Transverse colon (tissue), 4 donors: Measurements from ENCODE around the gene CERS5. TPM values are rescaled to one million over a fixed set of nuclear protein-coding genes. Genes with fewer than 3 reads are reported as not detected.
A peak's percentile ranks its signal among the peaks of the same experiment; 100 is the strongest.

Source experiments
- DNase-seq: peaks from one replicate; pipeline ENCODE4 v3.0.0-alpha.2; 2019
- H3K27ac ChIP-seq, 4 donors: fragments of 200-600 bp; sonication (generic); 2 replicates each; pipeline ENCODE4 v1.5.1; 2016 to 2018; ENCODE audit warnings: inconsistent platforms in 4 of 4
- H3K27me3 ChIP-seq: fragments of 200-600 bp; sonication (generic); 2 replicates; pipeline ENCODE4 v1.5.1; 2017; ENCODE audit warnings: inconsistent platforms
- H3K36me3 ChIP-seq, 4 donors: fragments of 200-600 bp; sonication (generic); 2 replicates each; pipeline ENCODE4 v1.5.1; 2017 to 2019; ENCODE audit warnings: inconsistent platforms in 4 of 4
- H3K4me1 ChIP-seq, 4 donors: fragments of 200-600 bp; sonication (generic); 2 replicates each; pipeline ENCODE4 v1.5.1; 2017 to 2020; ENCODE audit warnings: inconsistent platforms in 4 of 4
- H3K4me3 ChIP-seq, 4 donors: fragments of 200-600 bp; sonication (generic); 1 replicate in 1 of 4; 2 replicates in 3 of 4; pipeline versions ENCODE4 v1.5.1 to v1.6.1; 2017 to 2019; ENCODE audit warnings: inconsistent platforms in 4 of 4
- H3K9me3 ChIP-seq, 2 donors: fragments of 200-600 bp; sonication (generic); 2 replicates each; pipeline ENCODE4 v1.5.1; 2017 to 2019; ENCODE audit warnings: inconsistent platforms in 2 of 2
- EP300 ChIP-seq: sonication (generic); formaldehyde crosslinking; IDR thresholded peaks from one replicate; pipeline ENCODE4 v1.6.1; 2017; ENCODE audit warnings: antibody characterized with exemption, low read depth
- POLR2A ChIP-seq: fragments of 450-650 bp; IDR thresholded peaks from one replicate; pipeline ENCODE4 v1.6.1; 2016; ENCODE audit warnings: antibody characterized with exemption, mild to moderate bottlenecking, moderate library complexity
- POLR2AphosphoS5 ChIP-seq, 3 donors: sonication (generic); formaldehyde crosslinking; IDR thresholded peaks; one replicate each; pipeline ENCODE4 v1.6.1; 2016; ENCODE audit warnings: antibody characterized with exemption in 3 of 3
- WGBS, 2 donors: methylation state at CpG; one replicate each; pipeline ENCODE4 v1.1.5; 2018; ENCODE audit warnings: low coverage in 1 of 2; 5-methylcytosine and 5-hydroxymethylcytosine counted together
- in situ Hi-C, 4 donors: fragments of 200-750 bp; cut with MboI; loops; one replicate each; pipeline versions ENCODE4 v1.15.0 to v1.15.1; 2017; ENCODE audit warnings: low sequenced_read_pairs in 3 of 4, low pct_ligation_motif_present in 1 of 4, low pct_unique_long_range_greater_than_20kb in 1 of 4
- intact Hi-C: fragments of 100-400 bp; cut with DNase I; formaldehyde crosslinking; loops from one replicate; pipeline ENCODE4 v1.15.1; 2023; ENCODE audit warnings: low total_unique reads
- total RNA-seq, 4 donors: library from RNA; depleted of rRNA; stranded (reverse); fragments of >200 nt; gene quantifications; one replicate each; pipeline ENCODE4 v1.1.0, GENCODE V29; 2016
- TF ChIP-seq, protein P1 (sequence below), 5 experiments: fragments of 200-600 bp in 3 of 5; fragments of 450-650 bp in 2 of 5; sonication (generic) in 3 of 5; IDR thresholded peaks; 1 replicate in 2 of 5; 2 replicates in 3 of 5; pipeline ENCODE4 v1.5.1; 2016 to 2017; ENCODE audit warnings: antibody characterized with exemption in 5 of 5, inconsistent platforms in 3 of 5, mild to moderate bottlenecking in 2 of 5, moderate library complexity in 1 of 5

The CERS5 gene
- total RNA-seq, 4 donors from 2014 or later = 17.5 to 32.5 (median 21.0) TPM

DNA sequence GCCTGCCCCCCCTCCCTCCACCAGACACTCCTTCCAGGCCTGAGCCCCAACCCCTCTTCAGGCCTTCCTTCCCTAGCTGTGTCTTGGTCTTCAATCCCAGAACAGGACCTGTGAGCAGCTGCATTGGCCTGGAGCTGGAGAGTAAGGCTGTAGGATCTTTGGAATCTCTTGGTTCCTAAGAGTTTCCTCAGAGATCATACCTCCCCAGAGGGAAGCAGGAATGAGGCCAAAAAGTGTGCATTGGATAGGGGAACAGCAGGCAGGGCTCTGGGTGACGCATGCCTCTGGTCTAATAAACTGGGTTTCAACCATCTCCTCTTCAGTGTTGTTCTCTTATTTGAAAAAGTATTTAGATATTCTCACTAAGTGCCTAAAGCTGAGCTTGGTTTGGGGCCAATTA is 83.9 kb downstream of the CERS5 start:
- intact Hi-C loops = loop anchor here (10.0 kb wide), 1 partner anchor 1268 kb away; the partner anchor contains the start of gene CACNB3
- Histone ChIP-seq H3K4me3 (no peak overlapping the region), H3K9me3 (no peaks in the 10 kb centered on the region), H3K27me3 (no peaks in the 10 kb centered on the region), H3K27ac (peak overlapping the region in 3 of 4 donors; percentile 55 to 73 (median 59)), H3K4me1 (peaks cover 0 to 26% (median 10%) of the 10 kb centered on the region in 4 donors), H3K36me3 (no peaks in the 10 kb centered on the region)
- 85% methylated on average over 1 of the region's 1 CpG; no CpG with 5 or more reads in 1 of the 2 donors for WGBS, 2 donors
- DNase-seq = no peak
- TF ChIP-seq, protein P1, sequence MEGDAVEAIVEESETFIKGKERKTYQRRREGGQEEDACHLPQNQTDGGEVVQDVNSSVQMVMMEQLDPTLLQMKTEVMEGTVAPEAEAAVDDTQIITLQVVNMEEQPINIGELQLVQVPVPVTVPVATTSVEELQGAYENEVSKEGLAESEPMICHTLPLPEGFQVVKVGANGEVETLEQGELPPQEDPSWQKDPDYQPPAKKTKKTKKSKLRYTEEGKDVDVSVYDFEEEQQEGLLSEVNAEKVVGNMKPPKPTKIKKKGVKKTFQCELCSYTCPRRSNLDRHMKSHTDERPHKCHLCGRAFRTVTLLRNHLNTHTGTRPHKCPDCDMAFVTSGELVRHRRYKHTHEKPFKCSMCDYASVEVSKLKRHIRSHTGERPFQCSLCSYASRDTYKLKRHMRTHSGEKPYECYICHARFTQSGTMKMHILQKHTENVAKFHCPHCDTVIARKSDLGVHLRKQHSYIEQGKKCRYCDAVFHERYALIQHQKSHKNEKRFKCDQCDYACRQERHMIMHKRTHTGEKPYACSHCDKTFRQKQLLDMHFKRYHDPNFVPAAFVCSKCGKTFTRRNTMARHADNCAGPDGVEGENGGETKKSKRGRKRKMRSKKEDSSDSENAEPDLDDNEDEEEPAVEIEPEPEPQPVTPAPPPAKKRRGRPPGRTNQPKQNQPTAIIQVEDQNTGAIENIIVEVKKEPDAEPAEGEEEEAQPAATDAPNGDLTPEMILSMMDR (IDR thresholded peaks at IDR 0.05) = no peak
- no peak for TF ChIP-seq POLR2AphosphoS5 (IDR thresholded peaks at IDR 0.05)
- TF ChIP-seq POLR2A = no peak
- no peak for TF ChIP-seq EP300
- in situ Hi-C loops = loop anchor here in 3 of 4 donors (25.0 kb wide), 2 partner anchors 104 to 229 kb away; no protein-coding TSS in a partner anchor

DNA sequence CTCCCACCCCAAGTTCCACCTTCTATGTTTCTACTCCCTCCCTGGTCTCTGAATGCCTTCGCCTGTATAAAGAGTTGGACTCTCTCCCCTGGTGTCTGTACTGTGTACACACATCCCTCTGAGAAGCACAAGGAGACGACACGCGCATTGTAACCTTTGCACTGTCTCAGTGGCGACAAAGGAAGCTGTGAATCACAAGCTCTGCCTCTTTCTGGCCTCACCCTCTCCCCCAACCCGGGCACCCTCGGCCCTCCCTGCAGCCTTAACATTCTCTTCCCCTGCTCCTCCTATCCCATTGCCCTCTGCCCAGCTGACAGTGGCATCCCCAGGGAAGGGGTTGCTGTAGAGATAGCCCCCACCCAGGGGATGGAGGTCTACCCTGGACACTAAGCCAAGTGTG is 84.5 kb downstream of the CERS5 start:
- 20 to 57% methylated on average over 1 to 7 of the region's 7 CpGs for WGBS, 2 donors
- no peak overlapping the region for H3K4me3 ChIP-seq
- no peaks in the 10 kb centered on the region for H3K36me3 ChIP-seq
- H3K4me1 ChIP-seq = peaks cover 0 to 26% (median 10%) of the 10 kb centered on the region in 4 donors
- peak; percentile 75 for DNase-seq
- in situ Hi-C loops = loop anchor here in 3 of 4 donors (25.0 kb wide), 2 partner anchors 105 to 230 kb away; no protein-coding TSS in a partner anchor
- H3K27ac ChIP-seq = peak overlapping the region in 3 of 4 donors; percentile 55 to 73 (median 59)
- no peaks in the 10 kb centered on the region for H3K9me3 ChIP-seq
- no peaks in the 10 kb centered on the region for H3K27me3 ChIP-seq
- intact Hi-C loops = loop anchor here (10.0 kb wide), 1 partner anchor 1268 kb away; the partner anchor contains the start of gene CACNB3
- TF ChIP-seq POLR2A (peak; percentile 22), EP300 (no peak), POLR2AphosphoS5 (IDR thresholded peaks at IDR 0.05) (peak in 2 of 3 donors; percentile 25 to 30)
- TF ChIP-seq, protein P1 (IDR thresholded peaks at IDR 0.05) = peak in 3 of 5 experiments; percentile 10 to 57 (median 40)

DNA sequence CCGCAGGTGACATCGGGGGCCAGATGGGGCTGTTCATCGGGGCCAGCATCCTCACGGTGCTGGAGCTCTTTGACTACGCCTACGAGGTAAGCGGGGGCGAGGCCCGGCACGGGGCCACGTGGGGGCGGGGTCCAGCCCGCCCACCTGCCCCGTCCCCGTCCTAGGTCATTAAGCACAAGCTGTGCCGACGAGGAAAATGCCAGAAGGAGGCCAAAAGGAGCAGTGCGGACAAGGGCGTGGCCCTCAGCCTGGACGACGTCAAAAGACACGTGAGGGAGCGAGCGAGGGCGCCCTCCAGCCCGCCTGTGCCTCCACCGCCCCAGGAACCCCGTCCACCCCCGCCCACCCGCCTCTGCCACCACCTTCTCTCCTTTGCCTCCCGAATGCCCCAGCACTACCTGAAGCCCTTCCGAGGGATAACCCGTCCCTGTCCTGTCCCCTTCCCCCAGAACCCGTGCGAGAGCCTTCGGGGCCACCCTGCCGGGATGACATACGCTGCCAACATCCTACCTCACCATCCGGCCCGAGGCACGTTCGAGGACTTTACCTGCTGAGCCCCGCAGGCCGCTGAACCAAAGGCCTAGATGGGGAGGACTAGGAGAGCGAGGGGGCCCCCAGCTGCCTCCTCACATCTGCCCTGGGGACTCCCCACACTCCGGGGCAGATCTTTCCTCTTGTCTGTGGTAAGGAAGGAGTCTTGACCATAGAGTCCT is 85.9 kb downstream of the CERS5 start:
- TF ChIP-seq EP300 = no peak
- TF ChIP-seq, protein P1 (IDR thresholded peaks at IDR 0.05) = no peak
- TF ChIP-seq POLR2A = no peak
- no peak for TF ChIP-seq POLR2AphosphoS5 (IDR thresholded peaks at IDR 0.05)
- Histone ChIP-seq H3K36me3 (no peaks in the 10 kb centered on the region), H3K27me3 (no peaks in the 10 kb centered on the region), H3K4me1 (peaks cover 0 to 26% (median 10%) of the 10 kb centered on the region in 4 donors), H3K9me3 (no peaks in the 10 kb centered on the region), H3K27ac (no peak overlapping the region), H3K4me3 (no peak overlapping the region)
- whole genome bisulfite sequencing, 2 donors = 75 to 100% methylated on average over 1 to 42 of the region's 46 CpGs
- in situ Hi-C loops (loop anchor here in 3 of 4 donors (25.0 kb wide), 2 partner anchors 106 to 231 kb away; no protein-coding TSS in a partner anchor), intact Hi-C loops (loop anchor here (10.0 kb wide), 1 partner anchor 1266 kb away; the partner anchor contains the start of gene CACNB3)
- no peak for DNase-seq

DNA sequence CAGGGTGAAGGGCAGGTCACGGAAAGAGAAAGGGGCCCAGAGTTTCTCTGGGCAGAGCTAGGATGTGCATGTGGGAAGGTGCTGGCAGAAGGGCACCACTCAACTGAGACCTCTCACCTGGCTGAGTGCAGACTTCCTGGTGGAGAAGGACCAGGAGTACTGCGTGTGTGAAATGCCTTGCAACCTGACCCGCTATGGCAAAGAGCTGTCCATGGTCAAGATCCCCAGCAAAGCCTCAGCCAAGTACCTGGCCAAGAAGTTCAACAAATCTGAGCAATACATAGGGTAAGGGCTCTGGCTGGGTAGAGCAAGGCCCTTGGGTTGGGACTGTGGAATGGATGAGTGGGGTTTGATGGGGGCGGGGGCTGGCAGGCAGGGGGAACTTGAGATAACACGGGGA is 87.4 kb downstream of the CERS5 start:
- Histone ChIP-seq H3K27me3 (no peaks in the 10 kb centered on the region), H3K9me3 (no peaks in the 10 kb centered on the region), H3K4me1 (peaks cover 3 to 27% (median 12%) of the 10 kb centered on the region in 4 donors), H3K36me3 (no peaks in the 10 kb centered on the region), H3K27ac (no peak overlapping the region), H3K4me3 (no peak overlapping the region)
- no peak for TF ChIP-seq EP300
- TF ChIP-seq POLR2AphosphoS5 (IDR thresholded peaks at IDR 0.05) = no peak
- TF ChIP-seq POLR2A = no peak
- TF ChIP-seq, protein P1 (IDR thresholded peaks at IDR 0.05) = no peak
- WGBS, 2 donors = 92 to 93% methylated on average over 2 to 5 of the region's 5 CpGs
- in situ Hi-C loops (loop anchor here in 3 of 4 donors (25.0 kb wide), 2 partner anchors 108 to 233 kb away; no protein-coding TSS in a partner anchor), intact Hi-C loops (loop anchor here (5.0 to 10.0 kb wide), 2 partner anchors 98 to 1265 kb away; partner anchors contain the start of gene CACNB3)
- DNase-seq = no peak
